Measurements from ENCODE around the gene PALLD. TPM values are rescaled to one million over a fixed set of nuclear protein-coding genes. Genes with fewer than 3 reads are reported as not detected.
"Not testable (repeated sequence)": the region's sequence is repeated elsewhere in the genome, so short reads cannot be mapped to it uniquely, and the experiment has no call there.

The PALLD gene
- total and polyA plus RNA-seq, 2 experiments from 2014 or later = 157 to 178 TPM

- Histone ChIP-seq H3K36me3 (no peaks in the 10 kb centered on the region), H3K27me3 (no peaks in the 10 kb centered on the region), H3K9me3 (ENCODE audit: low read depth) (no peaks in the 10 kb centered on the region), H3K4me3 (no peak overlapping the region), H3K4me1 (ENCODE audit: low read depth) (no peaks in the 10 kb centered on the region), H3K27ac (no peak overlapping the region)
- no peak for TF ChIP-seq CTCF (IDR thresholded peaks at IDR 0.05; ENCODE audit: low read depth, low read length)
- DNase-seq (ENCODE audit: low read depth in 1 of 2, low spot score in 1 of 2) = no peak
These were observed 305.4 kb downstream of the PALLD start for GRCh38 chr4:168802222-168802621.

- H3K4me3 ChIP-seq = not testable (repeated sequence)
These were observed 306.2 kb downstream of the PALLD start for GRCh38 chr4:168803052-168803451.

GRCh38 chr4:168803732-168804131 is 306.9 kb downstream of the PALLD start:
- Histone ChIP-seq H3K27ac (peak overlapping the region; percentile 64), H3K9me3 (ENCODE audit: low read depth) (no peaks in the 10 kb centered on the region), H3K36me3 (no peaks in the 10 kb centered on the region)

More at GRCh38 chr4:168803052-168803451, 306.2 kb downstream of the PALLD start:
- H3K4me1 ChIP-seq (ENCODE audit: low read depth); DNase-seq (ENCODE audit: low read depth in 1 of 2, low spot score in 1 of 2); H3K9me3 ChIP-seq (ENCODE audit: low read depth); H3K27me3 ChIP-seq; H3K36me3 ChIP-seq: not testable (repeated sequence)
- peak overlapping the region; percentile 64 for H3K27ac ChIP-seq

DNA sequence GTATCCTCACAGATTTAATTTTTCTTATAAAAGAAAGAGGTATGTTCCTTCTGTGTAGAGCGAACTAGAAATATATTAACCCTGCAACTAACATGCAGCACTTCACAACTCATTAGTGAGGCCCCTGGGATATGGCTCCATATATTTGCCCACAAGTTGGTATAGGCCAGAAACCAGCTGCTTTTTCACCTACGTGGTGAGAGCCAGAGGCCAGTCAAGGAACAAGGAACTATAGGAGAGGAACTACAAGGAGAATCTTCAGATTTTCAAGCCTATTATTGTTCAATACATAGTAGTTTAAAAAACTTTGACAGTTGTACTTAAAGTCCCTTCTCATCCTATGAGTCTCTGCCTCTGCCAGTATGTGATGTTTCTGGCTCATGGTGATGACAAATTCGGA is 307.3 kb downstream of the PALLD start:
- Histone ChIP-seq H3K9me3 (ENCODE audit: low read depth) (no peaks in the 10 kb centered on the region), H3K27ac (peak overlapping the region; percentile 64), H3K4me1 (ENCODE audit: low read depth) (no peaks in the 10 kb centered on the region), H3K36me3 (no peaks in the 10 kb centered on the region), H3K27me3 (no peaks in the 10 kb centered on the region), H3K4me3 (no peak overlapping the region)
- DNase-seq (ENCODE audit: low read depth in 1 of 2, low spot score in 1 of 2) = no peak
- TF ChIP-seq CTCF (IDR thresholded peaks at IDR 0.05; ENCODE audit: low read depth, low read length) = no peak

More at GRCh38 chr4:168803732-168804131, 306.9 kb downstream of the PALLD start:
- no peaks in the 10 kb centered on the region for H3K4me1 ChIP-seq (ENCODE audit: low read depth)
- peak in 1 of 2 donors; percentile 74 for DNase-seq (ENCODE audit: low read depth in 1 of 2, low spot score in 1 of 2)
- TF ChIP-seq CTCF (IDR thresholded peaks at IDR 0.05; ENCODE audit: low read depth, low read length) = no peak
- no peak overlapping the region for H3K4me3 ChIP-seq
- no peaks in the 10 kb centered on the region for H3K27me3 ChIP-seq

DNA sequence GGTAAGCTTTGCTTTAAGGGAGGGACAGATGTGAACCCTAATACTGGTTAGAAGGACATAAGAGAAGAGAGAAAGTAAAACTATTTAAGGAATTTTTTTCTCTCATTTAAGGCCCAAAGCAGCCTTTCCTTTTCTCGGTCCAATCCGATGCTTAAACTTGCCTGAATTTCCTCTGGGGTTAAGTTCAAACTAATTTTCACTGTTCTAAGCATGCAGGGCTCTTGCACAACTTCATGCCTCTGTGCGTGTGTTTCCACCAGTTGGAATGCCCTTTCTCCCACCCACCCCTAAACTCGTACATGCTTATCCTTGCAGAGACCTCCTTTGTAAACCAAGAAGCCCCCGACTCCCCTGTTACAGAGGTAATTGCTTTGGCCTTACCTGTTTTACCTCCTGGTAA is 308.5 kb downstream of the PALLD start:
- no peak overlapping the region for H3K27ac ChIP-seq
- H3K36me3 ChIP-seq = no peaks in the 10 kb centered on the region
- H3K4me1 ChIP-seq (ENCODE audit: low read depth) = no peaks in the 10 kb centered on the region
- peak in 1 of 2 donors; percentile 22 for DNase-seq (ENCODE audit: low read depth in 1 of 2, low spot score in 1 of 2)
- H3K27me3 ChIP-seq = no peaks in the 10 kb centered on the region
- TF ChIP-seq CTCF (IDR thresholded peaks at IDR 0.05; ENCODE audit: low read depth, low read length) = no peak
- H3K9me3 ChIP-seq (ENCODE audit: low read depth) = no peaks in the 10 kb centered on the region
- no peak overlapping the region for H3K4me3 ChIP-seq

DNA sequence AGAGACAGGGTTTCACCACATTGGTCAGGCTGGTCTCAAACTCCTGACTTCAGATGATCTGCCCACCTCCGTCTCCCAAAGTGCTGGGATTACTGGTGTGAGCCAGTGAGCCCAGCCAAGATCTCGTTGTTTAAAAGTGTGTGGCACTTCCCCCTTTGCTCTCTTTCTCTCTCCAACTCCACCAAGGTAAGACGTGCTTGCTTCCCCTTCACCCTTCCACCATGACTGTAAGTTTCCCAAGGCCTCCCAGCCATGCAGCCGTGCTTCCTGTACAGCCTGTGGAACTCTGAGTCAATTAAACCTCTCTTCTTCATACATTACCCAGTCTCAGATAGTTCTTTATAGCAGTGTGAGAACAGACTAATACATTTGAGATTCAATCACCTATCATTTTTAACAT is 309.4 kb downstream of the PALLD start:
- DNase-seq (ENCODE audit: low read depth in 1 of 2, low spot score in 1 of 2); H3K36me3 ChIP-seq; H3K27ac ChIP-seq; H3K27me3 ChIP-seq; H3K4me3 ChIP-seq; H3K9me3 ChIP-seq (ENCODE audit: low read depth); H3K4me1 ChIP-seq (ENCODE audit: low read depth): not testable (repeated sequence)

GRCh38 chr4:168811207-168811606 is 314.4 kb downstream of the PALLD start:
- Histone ChIP-seq H3K9me3 (ENCODE audit: low read depth) (no peaks in the 10 kb centered on the region), H3K4me1 (ENCODE audit: low read depth) (peaks cover 30% of the 10 kb centered on the region), H3K27ac (peak overlapping the region; percentile 100), H3K27me3 (no peaks in the 10 kb centered on the region), H3K36me3 (no peaks in the 10 kb centered on the region), H3K4me3 (no peak overlapping the region)
- TF ChIP-seq CTCF (IDR thresholded peaks at IDR 0.05; ENCODE audit: low read depth, low read length) = no peak
- DNase-seq (ENCODE audit: low read depth in 1 of 2, low spot score in 1 of 2) = no peak

Data from cardiac muscle cell (in vitro differentiated cells and primary cell).